ENCODE data around the gene EIF4A3.

DNA sequence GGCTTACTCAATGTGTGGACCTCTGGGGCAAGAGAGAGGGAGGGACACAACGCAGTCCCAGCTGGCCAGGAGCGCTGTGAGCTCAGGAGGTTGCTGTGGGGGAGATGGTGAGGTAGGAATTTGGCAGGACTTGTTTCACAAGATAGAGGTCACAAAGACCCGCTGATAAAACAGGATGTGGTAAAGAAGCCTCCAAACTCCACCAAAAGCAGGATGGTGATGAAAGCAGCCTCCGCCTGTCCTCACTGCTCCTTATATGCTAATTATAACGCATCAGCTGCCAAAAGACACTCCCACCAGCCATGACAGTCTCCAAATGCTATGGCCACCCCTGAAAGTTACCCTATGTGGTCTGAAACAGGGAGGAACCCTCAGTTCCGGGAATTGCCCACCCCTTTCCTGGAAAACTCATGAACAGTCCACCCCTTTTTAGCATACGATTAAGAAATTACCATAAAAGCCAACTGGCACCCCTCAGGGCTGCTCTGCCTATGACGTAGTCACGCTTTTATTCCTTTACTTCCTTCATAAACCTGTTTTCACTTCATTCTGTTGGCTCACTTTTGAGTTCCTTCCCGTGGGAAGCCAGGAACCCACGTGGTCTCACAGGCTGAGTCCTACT, 5.3 kb upstream of the EIF4A3 start:
- TF ChIP-seq, protein P1, sequence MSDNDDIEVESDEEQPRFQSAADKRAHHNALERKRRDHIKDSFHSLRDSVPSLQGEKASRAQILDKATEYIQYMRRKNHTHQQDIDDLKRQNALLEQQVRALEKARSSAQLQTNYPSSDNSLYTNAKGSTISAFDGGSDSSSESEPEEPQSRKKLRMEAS (IDR thresholded peaks at IDR 0.05; ENCODE audit: low read depth, low read length), result no peak
- no peak for TF ChIP-seq ASH2L (IDR thresholded peaks at IDR 0.05; ENCODE audit: borderline replicate concordance, low read depth)
- no peak for TF ChIP-seq MXI1 (IDR thresholded peaks at IDR 0.05; ENCODE audit: low read depth, low read length)
- TF ChIP-seq LARP7 (IDR thresholded peaks at IDR 0.05), result no peak
- TF ChIP-seq POLR2A (IDR thresholded peaks at IDR 0.05; ENCODE audit: low read depth, low read length), result no peak
- TF ChIP-seq, protein P2, sequence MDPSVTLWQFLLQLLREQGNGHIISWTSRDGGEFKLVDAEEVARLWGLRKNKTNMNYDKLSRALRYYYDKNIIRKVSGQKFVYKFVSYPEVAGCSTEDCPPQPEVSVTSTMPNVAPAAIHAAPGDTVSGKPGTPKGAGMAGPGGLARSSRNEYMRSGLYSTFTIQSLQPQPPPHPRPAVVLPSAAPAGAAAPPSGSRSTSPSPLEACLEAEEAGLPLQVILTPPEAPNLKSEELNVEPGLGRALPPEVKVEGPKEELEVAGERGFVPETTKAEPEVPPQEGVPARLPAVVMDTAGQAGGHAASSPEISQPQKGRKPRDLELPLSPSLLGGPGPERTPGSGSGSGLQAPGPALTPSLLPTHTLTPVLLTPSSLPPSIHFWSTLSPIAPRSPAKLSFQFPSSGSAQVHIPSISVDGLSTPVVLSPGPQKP (IDR thresholded peaks at IDR 0.05; ENCODE audit: low read depth, low read length), result no peak
- TF ChIP-seq, protein P3, sequence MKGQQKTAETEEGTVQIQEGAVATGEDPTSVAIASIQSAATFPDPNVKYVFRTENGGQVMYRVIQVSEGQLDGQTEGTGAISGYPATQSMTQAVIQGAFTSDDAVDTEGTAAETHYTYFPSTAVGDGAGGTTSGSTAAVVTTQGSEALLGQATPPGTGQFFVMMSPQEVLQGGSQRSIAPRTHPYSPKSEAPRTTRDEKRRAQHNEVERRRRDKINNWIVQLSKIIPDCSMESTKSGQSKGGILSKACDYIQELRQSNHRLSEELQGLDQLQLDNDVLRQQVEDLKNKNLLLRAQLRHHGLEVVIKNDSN (IDR thresholded peaks at IDR 0.05; ENCODE audit: borderline replicate concordance, extremely low read length, insufficient read depth, low read depth, low read length), result no peak
- no peak for TF ChIP-seq POLR2AphosphoS5 (IDR thresholded peaks at IDR 0.05; ENCODE audit: low read length)
- TF ChIP-seq NR2C2 (IDR thresholded peaks at IDR 0.05; ENCODE audit: borderline replicate concordance, control insufficient read depth, insufficient read length, low read depth), result no peak
- TF ChIP-seq, protein P4, sequence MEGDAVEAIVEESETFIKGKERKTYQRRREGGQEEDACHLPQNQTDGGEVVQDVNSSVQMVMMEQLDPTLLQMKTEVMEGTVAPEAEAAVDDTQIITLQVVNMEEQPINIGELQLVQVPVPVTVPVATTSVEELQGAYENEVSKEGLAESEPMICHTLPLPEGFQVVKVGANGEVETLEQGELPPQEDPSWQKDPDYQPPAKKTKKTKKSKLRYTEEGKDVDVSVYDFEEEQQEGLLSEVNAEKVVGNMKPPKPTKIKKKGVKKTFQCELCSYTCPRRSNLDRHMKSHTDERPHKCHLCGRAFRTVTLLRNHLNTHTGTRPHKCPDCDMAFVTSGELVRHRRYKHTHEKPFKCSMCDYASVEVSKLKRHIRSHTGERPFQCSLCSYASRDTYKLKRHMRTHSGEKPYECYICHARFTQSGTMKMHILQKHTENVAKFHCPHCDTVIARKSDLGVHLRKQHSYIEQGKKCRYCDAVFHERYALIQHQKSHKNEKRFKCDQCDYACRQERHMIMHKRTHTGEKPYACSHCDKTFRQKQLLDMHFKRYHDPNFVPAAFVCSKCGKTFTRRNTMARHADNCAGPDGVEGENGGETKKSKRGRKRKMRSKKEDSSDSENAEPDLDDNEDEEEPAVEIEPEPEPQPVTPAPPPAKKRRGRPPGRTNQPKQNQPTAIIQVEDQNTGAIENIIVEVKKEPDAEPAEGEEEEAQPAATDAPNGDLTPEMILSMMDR (IDR thresholded peaks at IDR 0.05 in 2 of 3, conservative IDR thresholded peaks at IDR 0.05 in 1 of 3; ENCODE audit: control insufficient read depth in 2 of 3, extremely low read depth in 1 of 3, insufficient read depth in 1 of 3, low read depth in 3 of 3, low read length in 3 of 3), result no peak
- TF ChIP-seq, protein P5, sequence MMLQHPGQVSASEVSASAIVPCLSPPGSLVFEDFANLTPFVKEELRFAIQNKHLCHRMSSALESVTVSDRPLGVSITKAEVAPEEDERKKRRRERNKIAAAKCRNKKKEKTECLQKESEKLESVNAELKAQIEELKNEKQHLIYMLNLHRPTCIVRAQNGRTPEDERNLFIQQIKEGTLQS (IDR thresholded peaks at IDR 0.05; ENCODE audit: borderline replicate concordance, extremely low read depth, low read depth, low read length), result no peak
- TF ChIP-seq HDGF (IDR thresholded peaks at IDR 0.05), result no peak
